Activated CD4-positive, alpha-beta T cell treated with anti-CD3 and anti-CD28 coated beads, Interleukin-2, amount 50 U/mL, for 48 hours (primary cell): Measurements from ENCODE around the gene RPL22.

Experiments used
- DNase-seq, 2 experiments: peaks; one replicate each; pipeline ENCODE4 v3.0.0-alpha.2; 2020

Gene RPL22

GRCh38 chr1:6200188-6200809, 904 bp upstream of the RPL22 start:
- DNase-seq: no peak

- peak in 1 of 2 experiments; percentile 35 for DNase-seq
These were observed 623 bp downstream of the RPL22 start for GRCh38 chr1:6198646-6199297.

- DNase-seq: no peak
These were observed 1.5 kb downstream of the RPL22 start for GRCh38 chr1:6197746-6198427.

- DNase-seq: no peak
These were observed 7.4 kb downstream of the RPL22 start for GRCh38 chr1:6191968-6192367.

GRCh38 chr1:6188466-6188865, 10.9 kb downstream of the RPL22 start:
- no peak for DNase-seq

- peak in 1 of 2 experiments; percentile 39 for DNase-seq
These were observed 13.6 kb downstream of the RPL22 start for GRCh38 chr1:6185635-6186382.

GRCh38 chr1:6185151-6185550, 14.2 kb downstream of the RPL22 start:
- no peak for DNase-seq

- no peak for DNase-seq
These were observed 15.2 kb downstream of the RPL22 start for GRCh38 chr1:6184083-6184783.

- no peak for DNase-seq
These were observed 15.8 kb downstream of the RPL22 start for GRCh38 chr1:6183520-6183989.

- DNase-seq: no peak
These were observed 18.0 kb downstream of the RPL22 start for GRCh38 chr1:6181347-6181770.

GRCh38 chr1:6180707-6181311, 18.6 kb downstream of the RPL22 start:
- no peak for DNase-seq

GRCh38 chr1:6180268-6180706, 19.1 kb downstream of the RPL22 start, which contains the start of gene CHD5:
CHD5 (minus strand) TSS chr1:6180321; CDS start chr1:6180023, 298 bp downstream.
- DNase-seq: no peak

GRCh38 chr1:6179564-6180175, 19.7 kb downstream of the RPL22 start:
- no peak for DNase-seq

- DNase-seq: no peak
These were observed 20.4 kb downstream of the RPL22 start for GRCh38 chr1:6178751-6179563.

- DNase-seq: no peak
These were observed 21.6 kb downstream of the RPL22 start for GRCh38 chr1:6177681-6178380.

GRCh38 chr1:6176779-6177178, 22.6 kb downstream of the RPL22 start:
- no peak for DNase-seq

- no peak for DNase-seq
These were observed 24.0 kb downstream of the RPL22 start for GRCh38 chr1:6175411-6175828.

GRCh38 chr1:6174621-6175410, 24.6 kb downstream of the RPL22 start:
- no peak for DNase-seq

- DNase-seq: no peak
These were observed 26.8 kb downstream of the RPL22 start for GRCh38 chr1:6172549-6172948.
